ENCODE results near the gene MYO9B. TPM values are rescaled to one million over a fixed set of nuclear protein-coding genes. Genes with fewer than 3 reads are reported as not detected.

Gene MYO9B
- total RNA-seq, 1 experiment from 2014 or later, result 58.6 TPM

DNA sequence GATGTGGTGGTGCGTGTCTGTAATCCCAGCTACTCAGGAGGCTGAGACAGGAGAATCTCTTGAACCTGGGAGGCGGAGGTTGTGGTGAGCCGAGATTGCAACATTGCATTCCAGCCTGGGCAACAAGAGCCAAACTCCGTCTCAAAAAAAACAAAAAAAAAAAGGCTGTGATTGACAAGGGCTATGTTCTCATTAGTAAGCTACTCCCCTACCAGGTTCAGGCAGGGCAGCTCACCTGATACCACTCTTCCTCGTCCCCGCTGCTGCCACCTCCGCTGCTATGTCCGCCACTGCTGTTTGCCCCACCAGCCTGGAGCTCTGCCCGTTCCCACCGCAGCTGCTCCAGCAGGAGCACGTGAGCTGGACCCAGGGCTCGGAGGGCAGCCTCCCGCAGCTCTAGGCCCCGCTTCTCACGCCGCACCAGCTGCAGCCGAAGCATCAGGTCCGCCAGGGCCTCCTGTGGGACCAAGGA is 179.6 kb downstream of the MYO9B start:
- peaks cover 0 to 22% (median 2%) of the 10 kb centered on the region in 3 experiments; a peak in 4 of 7 replicates for H3K36me3 Mint-ChIP-seq (ENCODE audit: insufficient read depth in 1 of 3, low read depth in 3 of 3)

More for the DNA sequence above, 179.6 kb downstream of the MYO9B start:
- H3T11ph ChIP-seq (ENCODE audit: low read length), result no peak overlapping the region
- no peaks in the 10 kb centered on the region for H3K27me3 ChIP-seq (ENCODE audit: insufficient read depth, low read length)
- Mint-ChIP-seq H3K27ac (peak overlapping the region in 1 of 3 experiments; percentile 95; a peak in 2 of 7 replicates), H3K4me3 (no peak overlapping the region), H3K9me3 (no peaks in the 10 kb centered on the region), H3K4me1 (no peaks in the 10 kb centered on the region; a peak in 2 of 4 replicates), H3K27me3 (ENCODE audit: low read depth) (no peaks in the 10 kb centered on the region)
- WGBS (ENCODE audit: extremely low coverage, insufficient read length, low lambda C conversion rate), result no CpG with 5 or more reads among the region's 18 CpGs
- H3K4me2 ChIP-seq (ENCODE audit: insufficient read depth, insufficient read length, low read length), result no peak overlapping the region
- H2AK5ac ChIP-seq (ENCODE audit: insufficient read length, low read length), result no peak overlapping the region
- peaks cover 13% of the 10 kb centered on the region for H3K9me3 ChIP-seq (ENCODE audit: control insufficient read depth, low read depth, low read length)
- H2BK120ac ChIP-seq (ENCODE audit: low read depth, low read length, poor library complexity, severe bottlenecking), result no peak overlapping the region
- TF ChIP-seq, protein P1, sequence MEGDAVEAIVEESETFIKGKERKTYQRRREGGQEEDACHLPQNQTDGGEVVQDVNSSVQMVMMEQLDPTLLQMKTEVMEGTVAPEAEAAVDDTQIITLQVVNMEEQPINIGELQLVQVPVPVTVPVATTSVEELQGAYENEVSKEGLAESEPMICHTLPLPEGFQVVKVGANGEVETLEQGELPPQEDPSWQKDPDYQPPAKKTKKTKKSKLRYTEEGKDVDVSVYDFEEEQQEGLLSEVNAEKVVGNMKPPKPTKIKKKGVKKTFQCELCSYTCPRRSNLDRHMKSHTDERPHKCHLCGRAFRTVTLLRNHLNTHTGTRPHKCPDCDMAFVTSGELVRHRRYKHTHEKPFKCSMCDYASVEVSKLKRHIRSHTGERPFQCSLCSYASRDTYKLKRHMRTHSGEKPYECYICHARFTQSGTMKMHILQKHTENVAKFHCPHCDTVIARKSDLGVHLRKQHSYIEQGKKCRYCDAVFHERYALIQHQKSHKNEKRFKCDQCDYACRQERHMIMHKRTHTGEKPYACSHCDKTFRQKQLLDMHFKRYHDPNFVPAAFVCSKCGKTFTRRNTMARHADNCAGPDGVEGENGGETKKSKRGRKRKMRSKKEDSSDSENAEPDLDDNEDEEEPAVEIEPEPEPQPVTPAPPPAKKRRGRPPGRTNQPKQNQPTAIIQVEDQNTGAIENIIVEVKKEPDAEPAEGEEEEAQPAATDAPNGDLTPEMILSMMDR (conservative IDR thresholded peaks at IDR 0.05), result no peak
- H3K79me1 ChIP-seq (ENCODE audit: insufficient read depth, low read depth, low read length, poor library complexity, severe bottlenecking), result no peaks in the 10 kb centered on the region
- H2BK20ac ChIP-seq (ENCODE audit: low read depth, low read length, poor library complexity, severe bottlenecking), result no peak overlapping the region
- H4K5ac ChIP-seq (ENCODE audit: insufficient read length, low read depth, low read length), result no peak overlapping the region
- no peak overlapping the region for H3K18ac ChIP-seq (ENCODE audit: insufficient read length, low read depth, low read length)
- DNase-seq, result peak; percentile 65
- no peak overlapping the region for H3K9ac ChIP-seq (ENCODE audit: extremely low read depth, insufficient read length, low read length)
- no peak overlapping the region for H3K56ac ChIP-seq (ENCODE audit: insufficient read length, low read depth, low read length)
- no peak overlapping the region for H2BK12ac ChIP-seq (ENCODE audit: insufficient read length, low read depth, low read length)
- H4K20me1 ChIP-seq (ENCODE audit: control insufficient read depth, insufficient read depth, insufficient read length), result no peaks in the 10 kb centered on the region
- no peak overlapping the region for H4K91ac ChIP-seq (ENCODE audit: insufficient read length, low read depth, low read length)
- no peak overlapping the region for H2BK5ac ChIP-seq (ENCODE audit: insufficient read length, low read length)
- H3K27ac ChIP-seq (ENCODE audit: insufficient read length, low read depth, low read length), result no peak overlapping the region
- H3K4ac ChIP-seq (ENCODE audit: low read depth, low read length), result no peak overlapping the region
- no peak overlapping the region for H2AFZ ChIP-seq (ENCODE audit: low read length)
- H4K8ac ChIP-seq (replicated peaks; ENCODE audit: insufficient read length, low read depth, low read length), result no peak overlapping the region
- no peaks in the 10 kb centered on the region for H3K4me1 ChIP-seq (ENCODE audit: insufficient read depth, low read length)
- H3K79me2 ChIP-seq (ENCODE audit: insufficient read depth, low read length), result no peaks in the 10 kb centered on the region
- H3K23ac ChIP-seq (ENCODE audit: insufficient read length, low read depth, low read length), result no peak overlapping the region
- H2BK15ac ChIP-seq (ENCODE audit: low read depth, low read length), result no peak overlapping the region
- H3K23me2 ChIP-seq (ENCODE audit: insufficient read length, low read depth, low read length, poor library complexity, severe bottlenecking), result no peaks in the 10 kb centered on the region
- H3K14ac ChIP-seq (ENCODE audit: insufficient read depth, low read length), result no peak overlapping the region
